Tibial artery (tissue), 4 donors: ENCODE data around the gene LAPTM4A.

Experiments
- DNase-seq, 2 donors: peaks; one replicate each; pipeline ENCODE4 v3.0.0-alpha.2; 2019
- H3K27ac ChIP-seq, 2 donors: fragments of 200-600 bp; sonication (generic) in 1 of 2; 1 replicate in 1 of 2; 2 replicates in 1 of 2; pipeline ENCODE4 v1.5.1; 2018 to 2019; ENCODE audit warnings: mild to moderate bottlenecking in 1 of 2
- H3K27me3 ChIP-seq, 2 donors: fragments of 200-600 bp; sonication (generic) in 1 of 2; one replicate each; pipeline versions ENCODE4 v1.5.1 to v1.6.0; 2016 to 2019
- H3K36me3 ChIP-seq, 3 donors: fragments of 200-600 bp; sonication (generic) in 2 of 3; one replicate each; pipeline ENCODE4 v1.5.1; 2016 to 2019; ENCODE audit warnings: mild to moderate bottlenecking in 2 of 3
- H3K4me1 ChIP-seq, 4 donors: fragments of 200-600 bp; sonication (generic) in 2 of 4; 1 replicate in 3 of 4; 2 replicates in 1 of 4; pipeline ENCODE4 v1.5.1; 2016 to 2019
- H3K4me3 ChIP-seq, 2 donors: fragments of 200-600 bp; sonication (generic) in 1 of 2; 1 replicate in 1 of 2; 2 replicates in 1 of 2; pipeline ENCODE4 v1.5.1; 2018 to 2019; ENCODE audit warnings: mild to moderate bottlenecking in 2 of 2
- H3K9me3 ChIP-seq, 3 donors: fragments of 200-600 bp; sonication (generic) in 1 of 3; one replicate each; pipeline ENCODE4 v1.5.1; 2016 to 2019
- CTCF ChIP-seq, 2 experiments: fragments of 200-600 bp in 1 of 2; fragments of 450-650 bp in 1 of 2; IDR thresholded peaks; one replicate each; pipeline ENCODE4 v1.5.1; 2017 to 2019; ENCODE audit warnings: antibody characterized with exemption in 2 of 2, mild to moderate bottlenecking in 1 of 2, moderate library complexity in 1 of 2
- intact Hi-C: fragments of 100-400 bp; cut with DNase I; formaldehyde crosslinking; loops from one replicate; pipeline ENCODE4 v1.15.0; 2023; ENCODE audit warnings: low total_unique reads

Gene LAPTM4A

GRCh38 chr2:20001361-20001863 is 50.0 kb downstream of the LAPTM4A start:
- Histone ChIP-seq H3K9me3 (no peaks in the 10 kb centered on the region), H3K36me3 (no peaks in the 10 kb centered on the region), H3K27ac (no peak overlapping the region), H3K27me3 (no peaks in the 10 kb centered on the region), H3K4me3 (no peak overlapping the region), H3K4me1 (no peaks in the 10 kb centered on the region)
- no peak for TF ChIP-seq CTCF (IDR thresholded peaks at IDR 0.05)
- intact Hi-C loops = no loop called here
- DNase-seq = no peak

- Histone ChIP-seq H3K9me3 (no peaks in the 10 kb centered on the region), H3K27me3 (no peaks in the 10 kb centered on the region), H3K4me3 (no peak overlapping the region), H3K4me1 (peaks cover 0 to 14% (median 4%) of the 10 kb centered on the region in 4 donors), H3K27ac (no peak overlapping the region), H3K36me3 (no peaks in the 10 kb centered on the region)
- TF ChIP-seq CTCF (IDR thresholded peaks at IDR 0.05) = no peak
- intact Hi-C loops = no loop called here
- no peak for DNase-seq
Measured at GRCh38 chr2:19993731-19994130, 57.7 kb downstream of the LAPTM4A start.

- intact Hi-C loops = no loop called here
- no peak for DNase-seq
Measured at GRCh38 chr2:19991895-19992294, 59.5 kb downstream of the LAPTM4A start.

GRCh38 chr2:19990416-19990728 is 61.1 kb downstream of the LAPTM4A start:
- Histone ChIP-seq H3K9me3 (no peaks in the 10 kb centered on the region), H3K4me3 (peak overlapping the region; percentile 60 to 79), H3K27ac (peak overlapping the region; percentile 65 to 71), H3K36me3 (no peaks in the 10 kb centered on the region), H3K27me3 (no peaks in the 10 kb centered on the region), H3K4me1 (peaks cover 0 to 15% (median 8%) of the 10 kb centered on the region in 4 donors)
- DNase-seq = no peak
- TF ChIP-seq CTCF (IDR thresholded peaks at IDR 0.05) = no peak
- intact Hi-C loops = no loop called here

More at GRCh38 chr2:19991895-19992294, 59.5 kb downstream of the LAPTM4A start:
- peaks cover 0 to 15% (median 8%) of the 10 kb centered on the region in 4 donors for H3K4me1 ChIP-seq
- H3K9me3 ChIP-seq = no peaks in the 10 kb centered on the region
- H3K27me3 ChIP-seq = no peaks in the 10 kb centered on the region
- no peak overlapping the region for H3K4me3 ChIP-seq
- no peaks in the 10 kb centered on the region for H3K36me3 ChIP-seq
- TF ChIP-seq CTCF (IDR thresholded peaks at IDR 0.05) = no peak
- H3K27ac ChIP-seq = no peak overlapping the region

GRCh38 chr2:19989667-19990415 is 61.6 kb downstream of the LAPTM4A start, which contains the start of gene WDR35:
WDR35 (minus strand) TSS chr2:19990105; CDS start chr2:19990015, 90 bp downstream.
- Histone ChIP-seq H3K9me3 (no peaks in the 10 kb centered on the region), H3K4me3 (peak within 1 kb of the TSS; percentile 60 to 79), H3K27ac (peak within 1 kb of the TSS; percentile 65 to 71), H3K4me1 (peaks cover 0 to 15% (median 8%) of the 10 kb centered on the region in 4 donors), H3K27me3 (no peaks in the 10 kb centered on the region), H3K36me3 (no peaks in the 10 kb centered on the region)
- DNase-seq = peak; percentile 84 to 92
- intact Hi-C loops = no loop called here
- no peak for TF ChIP-seq CTCF (IDR thresholded peaks at IDR 0.05)
